Measurements from ENCODE around the gene TAC4.

DNA sequence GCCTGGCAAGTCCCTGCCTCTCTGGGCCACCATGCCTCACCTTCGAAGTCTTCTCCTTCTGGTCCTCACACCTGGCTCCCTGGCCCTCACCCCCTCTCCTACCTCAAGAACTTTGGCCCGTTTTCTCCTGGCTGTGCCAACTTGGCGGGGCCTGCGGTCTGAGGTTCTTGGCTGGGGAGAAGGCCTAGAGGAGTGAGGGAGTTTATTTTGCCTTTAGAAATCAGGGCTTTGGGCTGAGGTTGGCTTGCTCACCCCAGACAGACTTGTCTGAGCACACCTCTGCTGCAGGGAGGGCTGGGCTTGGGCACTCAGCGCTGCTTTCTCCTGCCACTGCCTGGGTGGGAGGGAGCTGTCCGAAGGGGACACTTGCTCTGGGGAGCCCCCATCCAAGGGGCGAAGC, 23.3 kb upstream of the TAC4 start:
- TF ChIP-seq, protein P1, sequence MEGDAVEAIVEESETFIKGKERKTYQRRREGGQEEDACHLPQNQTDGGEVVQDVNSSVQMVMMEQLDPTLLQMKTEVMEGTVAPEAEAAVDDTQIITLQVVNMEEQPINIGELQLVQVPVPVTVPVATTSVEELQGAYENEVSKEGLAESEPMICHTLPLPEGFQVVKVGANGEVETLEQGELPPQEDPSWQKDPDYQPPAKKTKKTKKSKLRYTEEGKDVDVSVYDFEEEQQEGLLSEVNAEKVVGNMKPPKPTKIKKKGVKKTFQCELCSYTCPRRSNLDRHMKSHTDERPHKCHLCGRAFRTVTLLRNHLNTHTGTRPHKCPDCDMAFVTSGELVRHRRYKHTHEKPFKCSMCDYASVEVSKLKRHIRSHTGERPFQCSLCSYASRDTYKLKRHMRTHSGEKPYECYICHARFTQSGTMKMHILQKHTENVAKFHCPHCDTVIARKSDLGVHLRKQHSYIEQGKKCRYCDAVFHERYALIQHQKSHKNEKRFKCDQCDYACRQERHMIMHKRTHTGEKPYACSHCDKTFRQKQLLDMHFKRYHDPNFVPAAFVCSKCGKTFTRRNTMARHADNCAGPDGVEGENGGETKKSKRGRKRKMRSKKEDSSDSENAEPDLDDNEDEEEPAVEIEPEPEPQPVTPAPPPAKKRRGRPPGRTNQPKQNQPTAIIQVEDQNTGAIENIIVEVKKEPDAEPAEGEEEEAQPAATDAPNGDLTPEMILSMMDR (conservative IDR thresholded peaks at IDR 0.05) = no peak
- no peak for TF ChIP-seq ZFX (IDR thresholded peaks at IDR 0.05)

Data from C4-2B (cell line).